PC-3 (cell line): Measurements from ENCODE around the gene RAC3. TPM values are rescaled to one million over a fixed set of nuclear protein-coding genes. Genes with fewer than 3 reads are reported as not detected.

Experiments used
- ATAC-seq: fragments of 200-7000 bp; cut with Tn5 transposase; 2 replicates; pipeline ENCODE4 v1.9.1; 2020; ENCODE audit warnings: mild to moderate bottlenecking, moderate library complexity
- BruUV-seq: library from RNA; stranded (reverse); fragments of 400-500 nt; replicated peaks from 2 replicates; lab custom pipeline; 2021; lab: Mats Ljungman, UMichigan
- CTCF ChIA-PET: fragments of 300-600 bp; sonication (Branson Sonifier 250); formaldehyde crosslinking; loops from one replicate; lab custom pipeline; 2022; ENCODE audit warnings: antibody characterized with exemption; lab: Charles Lee
- POLR2A ChIA-PET: fragments of 300-600 bp; sonication (Branson Sonifier 250); formaldehyde crosslinking; loops from one replicate; lab custom pipeline; 2022; ENCODE audit warnings: antibody characterized with exemption; ENCODE audit not compliant: unreplicated experiment; lab: Charles Lee
- DNase-seq: peaks from one replicate; pipeline ENCODE4 v3.0.0-alpha.2; 2015
- H2AFZ ChIP-seq: fragments of 300-600 bp; sonication (generic); 2 replicates; pipeline ENCODE4 v1.6.0; 2016; ENCODE audit warnings: antibody characterized with exemption, low read length
- H3F3A ChIP-seq: fragments of 300-600 bp; sonication (generic); one replicate; pipeline ENCODE4 v1.6.0; 2017; ENCODE audit warnings: antibody characterized with exemption, low read length, control low read depth, mild to moderate bottlenecking; ENCODE audit not compliant: unreplicated experiment
- H3K27ac ChIP-seq: fragments of 300-600 bp; sonication (generic); 2 replicates; pipeline ENCODE4 v1.5.1; 2016; ENCODE audit warnings: mild to moderate bottlenecking, low read length
- H3K27me3 ChIP-seq: fragments of 300-600 bp; sonication (generic); 2 replicates; pipeline ENCODE4 v1.6.1; 2016; ENCODE audit warnings: low read length, mixed read lengths
- H3K36me3 ChIP-seq: fragments of 300-600 bp; sonication (generic); 2 replicates; pipeline ENCODE4 v1.6.1; 2016; ENCODE audit warnings: low read depth, mixed run types, low read length, mixed read lengths
- H3K4me1 ChIP-seq: fragments of 300-600 bp; sonication (generic); 2 replicates; pipeline ENCODE4 v1.5.1; 2016; ENCODE audit warnings: low read length; ENCODE audit not compliant: insufficient read depth
- H3K4me2 ChIP-seq: fragments of 300-600 bp; sonication (generic); 2 replicates; pipeline ENCODE4 v1.6.0; 2016; ENCODE audit warnings: low read length
- H3K4me3 ChIP-seq: fragments of 300-600 bp; sonication (generic); 2 replicates; pipeline ENCODE4 v1.5.1; 2016; ENCODE audit warnings: mild to moderate bottlenecking, low read length, mixed read lengths
- H3K79me2 ChIP-seq: fragments of 300-600 bp; sonication (generic); 2 replicates; pipeline ENCODE4 v1.6.1; 2017; ENCODE audit warnings: low read length, mixed read lengths
- H3K9ac ChIP-seq: fragments of 300-600 bp; sonication (generic); 2 replicates; pipeline ENCODE4 v1.6.0; 2016; ENCODE audit warnings: mild to moderate bottlenecking, low read length
- H3K9me2 ChIP-seq: fragments of 300-600 bp; sonication (generic); replicated peaks from 2 replicates; pipeline ENCODE4 v1.6.1; 2016; ENCODE audit warnings: mixed run types, low read length, mixed read lengths
- H3K9me3 ChIP-seq: fragments of 300-600 bp; sonication (generic); 2 replicates; pipeline ENCODE4 v1.6.1; 2016; ENCODE audit warnings: low read length, mixed read lengths
- H4K20me1 ChIP-seq: fragments of 300-600 bp; sonication (generic); 2 replicates; pipeline ENCODE4 v1.6.1; 2016; ENCODE audit warnings: low read length, mixed read lengths
- EZH2 ChIP-seq: fragments of 300-600 bp; sonication (generic); IDR thresholded peaks from one replicate; pipeline ENCODE4 v1.6.1; 2017; ENCODE audit warnings: antibody characterized with exemption, mild to moderate bottlenecking, low read length; ENCODE audit not compliant: unreplicated experiment
- EZH2phosphoT487 ChIP-seq: fragments of 300-600 bp; sonication (generic); IDR thresholded peaks from 2 replicates; pipeline ENCODE4 v1.6.1; 2018; ENCODE audit warnings: mild to moderate bottlenecking, antibody characterized with exemption, low read length, borderline replicate concordance
- intact Hi-C: fragments of 100-400 bp; cut with micrococcal nuclease; formaldehyde crosslinking; loops from 2 replicates; pipeline ENCODE4 v1.9.0; 2023
- total RNA-seq: library from RNA; depleted of rRNA; stranded (reverse); fragments of >200 nt; gene quantifications from 2 replicates; pipeline ENCODE4 v1.2.3, GENCODE V29; 2014
- TF ChIP-seq, protein P1 (sequence below): fragments of 300-600 bp; sonication (generic); conservative IDR thresholded peaks from 2 replicates; pipeline ENCODE4 v1.5.1; 2017; ENCODE audit warnings: antibody characterized with exemption, low read depth, mild to moderate bottlenecking, low read length

Gene RAC3
- total RNA-seq, 1 experiment from 2014 or later = 52.2 TPM

- H3K9me2 ChIP-seq = no peaks in the 10 kb centered on the region
- no peaks in the 10 kb centered on the region for H3K79me2 ChIP-seq
- H3K9ac ChIP-seq = no peak overlapping the region
- POLR2A ChIA-PET = no interaction called here
- BruUV-seq = no TSS peak
- H3K27me3 ChIP-seq = no peaks in the 10 kb centered on the region
- no peaks in the 10 kb centered on the region for H4K20me1 ChIP-seq
- H2AFZ ChIP-seq = no peak overlapping the region
- H3K4me2 ChIP-seq = no peak overlapping the region
- H3K36me3 ChIP-seq = no peaks in the 10 kb centered on the region
- TF ChIP-seq EZH2 (no peak), EZH2phosphoT487 (no peak)
- TF ChIP-seq, protein P1, sequence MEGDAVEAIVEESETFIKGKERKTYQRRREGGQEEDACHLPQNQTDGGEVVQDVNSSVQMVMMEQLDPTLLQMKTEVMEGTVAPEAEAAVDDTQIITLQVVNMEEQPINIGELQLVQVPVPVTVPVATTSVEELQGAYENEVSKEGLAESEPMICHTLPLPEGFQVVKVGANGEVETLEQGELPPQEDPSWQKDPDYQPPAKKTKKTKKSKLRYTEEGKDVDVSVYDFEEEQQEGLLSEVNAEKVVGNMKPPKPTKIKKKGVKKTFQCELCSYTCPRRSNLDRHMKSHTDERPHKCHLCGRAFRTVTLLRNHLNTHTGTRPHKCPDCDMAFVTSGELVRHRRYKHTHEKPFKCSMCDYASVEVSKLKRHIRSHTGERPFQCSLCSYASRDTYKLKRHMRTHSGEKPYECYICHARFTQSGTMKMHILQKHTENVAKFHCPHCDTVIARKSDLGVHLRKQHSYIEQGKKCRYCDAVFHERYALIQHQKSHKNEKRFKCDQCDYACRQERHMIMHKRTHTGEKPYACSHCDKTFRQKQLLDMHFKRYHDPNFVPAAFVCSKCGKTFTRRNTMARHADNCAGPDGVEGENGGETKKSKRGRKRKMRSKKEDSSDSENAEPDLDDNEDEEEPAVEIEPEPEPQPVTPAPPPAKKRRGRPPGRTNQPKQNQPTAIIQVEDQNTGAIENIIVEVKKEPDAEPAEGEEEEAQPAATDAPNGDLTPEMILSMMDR = no peak
- H3K4me1 ChIP-seq = peaks cover 4% of the 10 kb centered on the region
- H3K27ac ChIP-seq = no peak overlapping the region
- DNase-seq (no peak), ATAC-seq (no peak)
- H3K9me3 ChIP-seq = no peaks in the 10 kb centered on the region
- H3F3A ChIP-seq = no peaks in the 10 kb centered on the region
- intact Hi-C loops = no loop called here
- CTCF ChIA-PET = no interaction called here
- H3K4me3 ChIP-seq = no peak overlapping the region
These were observed 22.1 kb upstream of the RAC3 start for GRCh38 chr17:82009413-82009812.

DNA sequence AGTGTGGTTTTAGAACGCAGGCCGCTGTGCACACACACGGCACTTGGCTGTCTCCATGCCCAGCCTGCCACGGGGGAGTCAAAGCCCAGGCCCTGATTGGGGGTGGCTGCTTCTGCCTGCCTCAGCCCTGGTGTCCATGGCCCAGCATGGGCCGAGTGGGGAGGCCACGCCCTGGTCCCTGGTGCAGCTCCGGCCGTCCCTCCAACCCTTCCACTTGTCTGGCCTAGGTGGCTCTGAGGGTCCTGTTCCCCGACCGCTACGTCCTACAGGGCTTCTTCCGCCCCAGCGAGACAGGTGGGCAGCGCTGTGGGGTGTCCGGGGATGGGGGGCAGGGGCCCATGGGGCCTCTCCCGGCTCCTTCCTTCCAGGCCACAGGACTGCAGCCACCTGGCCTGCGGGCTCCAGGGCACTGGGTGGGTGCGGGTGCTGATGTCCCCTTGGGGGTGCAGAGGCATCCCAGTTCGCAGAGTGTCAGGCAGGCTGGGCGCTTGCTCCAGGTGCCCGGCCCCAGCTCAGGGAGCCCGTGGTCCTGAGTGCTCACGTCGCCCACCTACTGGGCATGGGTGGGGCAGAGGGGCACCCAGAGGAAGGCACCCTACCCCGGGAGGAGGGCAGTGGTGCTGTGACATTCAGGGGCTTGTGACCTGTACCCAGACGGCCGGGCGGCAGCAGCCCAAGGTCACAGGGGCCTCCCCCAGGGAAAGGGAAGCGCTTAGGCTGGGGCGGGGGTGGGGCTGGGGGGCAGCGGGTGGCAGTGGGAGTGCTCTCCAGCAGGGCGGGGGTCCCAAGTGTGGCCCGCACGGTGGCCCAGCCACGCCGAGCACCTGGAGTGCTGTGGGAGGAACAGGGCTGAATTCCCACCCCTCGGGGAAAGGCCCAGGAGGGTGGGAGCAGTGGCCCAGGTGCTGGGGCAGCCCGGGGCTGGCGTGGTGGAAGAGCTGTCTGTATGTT, 20.6 kb upstream of the RAC3 start:
- no TSS peak for BruUV-seq
- Histone ChIP-seq H3K9ac (no peak overlapping the region), H3K79me2 (no peaks in the 10 kb centered on the region), H3K4me2 (no peak overlapping the region), H4K20me1 (no peaks in the 10 kb centered on the region), H2AFZ (no peak overlapping the region), H3K9me3 (no peaks in the 10 kb centered on the region), H3K4me1 (no peaks in the 10 kb centered on the region), H3K4me3 (no peak overlapping the region), H3K27ac (no peak overlapping the region), H3K27me3 (no peaks in the 10 kb centered on the region), H3K9me2 (no peaks in the 10 kb centered on the region), H3K36me3 (no peaks in the 10 kb centered on the region), H3F3A (no peaks in the 10 kb centered on the region)
- ATAC-seq = no peak
- intact Hi-C loops = no loop called here
- TF ChIP-seq, protein P1 = no peak
- TF ChIP-seq EZH2 = no peak
- TF ChIP-seq EZH2phosphoT487 = no peak
- ChIA-PET POLR2A (no interaction called here), CTCF (no interaction called here)
- DNase-seq = no peak

- H3K9me3 ChIP-seq = no peaks in the 10 kb centered on the region
- no peak overlapping the region for H2AFZ ChIP-seq
- no peak overlapping the region for H3K27ac ChIP-seq
- H3K9me2 ChIP-seq = no peaks in the 10 kb centered on the region
- CTCF ChIA-PET = no interaction called here
- H3K27me3 ChIP-seq = no peaks in the 10 kb centered on the region
- POLR2A ChIA-PET = no interaction called here
- H3K79me2 ChIP-seq = no peaks in the 10 kb centered on the region
- TF ChIP-seq EZH2phosphoT487 = no peak
- TF ChIP-seq, protein P1 = no peak
- ATAC-seq (no peak), DNase-seq (no peak)
- H3K4me1 ChIP-seq = no peaks in the 10 kb centered on the region
- no peak overlapping the region for H3K4me2 ChIP-seq
- H3K36me3 ChIP-seq = no peaks in the 10 kb centered on the region
- H3K4me3 ChIP-seq = no peak overlapping the region
- BruUV-seq = no TSS peak
- no peaks in the 10 kb centered on the region for H4K20me1 ChIP-seq
- no peaks in the 10 kb centered on the region for H3F3A ChIP-seq
- intact Hi-C loops = no loop called here
- H3K9ac ChIP-seq = no peak overlapping the region
These were observed 19.8 kb upstream of the RAC3 start for GRCh38 chr17:82011617-82012187.
